GM19372 (cell line): Measurements from ENCODE around the gene AMZ1.
"Not testable (repeated sequence)": the region's sequence is repeated elsewhere in the genome, so short reads cannot be mapped to it uniquely, and the experiment has no call there.

Experiments used
- ATAC-seq: cut with Tn5 transposase; IDR thresholded peaks from one replicate; pipeline ENCODE4 v1.9.1; 2021; ENCODE audit warnings: mild to moderate bottlenecking, low read depth, moderate library complexity; ENCODE audit not compliant: unreplicated experiment

Gene AMZ1

GRCh38 chr7:2666588-2667250, 21.3 kb upstream of the AMZ1 start:
- no peak for ATAC-seq

- no peak for ATAC-seq
Observed at GRCh38 chr7:2667843-2668242, 20.2 kb upstream of the AMZ1 start.

- ATAC-seq = no peak
Observed at GRCh38 chr7:2668401-2668800, 19.6 kb upstream of the AMZ1 start.

- ATAC-seq = no peak
Observed at GRCh38 chr7:2670171-2670570, 17.8 kb upstream of the AMZ1 start.

- no peak for ATAC-seq
Observed at GRCh38 chr7:2670720-2671391, 17.1 kb upstream of the AMZ1 start.

GRCh38 chr7:2673214-2673613, 14.8 kb upstream of the AMZ1 start:
- not testable (repeated sequence) for ATAC-seq

- ATAC-seq = no peak
Observed at GRCh38 chr7:2673934-2674333, 14.1 kb upstream of the AMZ1 start.

- ATAC-seq = no peak
Observed at GRCh38 chr7:2675256-2675764, 12.7 kb upstream of the AMZ1 start.

- ATAC-seq = not testable (repeated sequence)
Observed at GRCh38 chr7:2676576-2676975, 11.4 kb upstream of the AMZ1 start.

GRCh38 chr7:2678454-2678853, 9.5 kb upstream of the AMZ1 start:
- ATAC-seq = not testable (repeated sequence)

- ATAC-seq = not testable (repeated sequence)
Observed at GRCh38 chr7:2679135-2680127, 8.6 kb upstream of the AMZ1 start.

- ATAC-seq = no peak
Observed at GRCh38 chr7:2680256-2680655, 7.7 kb upstream of the AMZ1 start.

GRCh38 chr7:2680792-2681490, 7.1 kb upstream of the AMZ1 start:
- ATAC-seq = no peak

- ATAC-seq = no peak
Observed at GRCh38 chr7:2681929-2682799, 5.8 kb upstream of the AMZ1 start.

GRCh38 chr7:2684501-2684900, 3.5 kb upstream of the AMZ1 start:
- no peak for ATAC-seq

GRCh38 chr7:2686101-2686500, 1.9 kb upstream of the AMZ1 start:
- ATAC-seq = no peak

GRCh38 chr7:2687338-2687869, 598 bp upstream of the AMZ1 start:
- ATAC-seq = no peak

- ATAC-seq = peak; percentile 80
Observed at GRCh38 chr7:2688409-2689342, 674 bp downstream of the AMZ1 start.
